ENCODE results near the gene PALMD.

The PALMD gene

GRCh38 chr1:99682291-99682751, 36.4 kb downstream of the PALMD start:
- intact Hi-C loops (cut with DNase I): no loop called here
- DNase-seq: no peak

GRCh38 chr1:99685516-99686180, 39.7 kb downstream of the PALMD start:
- peak in 8 of 10 donors; percentile 23 to 86 (median 54) for DNase-seq
- intact Hi-C loops (cut with DNase I): no loop called here

GRCh38 chr1:99691175-99691574, 45.3 kb downstream of the PALMD start:
- intact Hi-C loops (cut with DNase I): no loop called here
- no peak for DNase-seq

- intact Hi-C loops (cut with DNase I): no loop called here
- no peak for DNase-seq
Observed at GRCh38 chr1:99696616-99697015, 50.7 kb downstream of the PALMD start.

- intact Hi-C loops (cut with DNase I): no loop called here
- DNase-seq: no peak
Observed at GRCh38 chr1:99697580-99697979, 51.7 kb downstream of the PALMD start.

DNA sequence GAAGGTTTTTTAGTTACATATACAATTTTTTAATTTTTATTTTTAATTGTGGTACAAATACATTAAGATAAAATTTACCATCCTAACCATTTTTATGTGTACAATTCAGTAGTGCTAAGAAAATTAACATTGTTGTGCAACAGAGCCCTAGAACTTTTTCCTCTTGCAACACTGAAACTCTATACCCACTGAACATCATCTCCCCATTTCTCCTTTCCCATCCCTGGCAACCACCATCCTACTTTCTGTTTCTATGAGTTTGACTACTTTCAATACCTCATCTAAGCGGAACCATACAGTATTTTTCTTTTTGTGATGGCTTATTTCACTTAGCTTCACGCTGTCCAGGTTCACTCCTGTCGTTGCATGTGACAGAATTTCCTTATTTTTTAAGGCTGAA, 54.1 kb downstream of the PALMD start:
- no peak for DNase-seq
- intact Hi-C loops (cut with DNase I): no loop called here

DNA sequence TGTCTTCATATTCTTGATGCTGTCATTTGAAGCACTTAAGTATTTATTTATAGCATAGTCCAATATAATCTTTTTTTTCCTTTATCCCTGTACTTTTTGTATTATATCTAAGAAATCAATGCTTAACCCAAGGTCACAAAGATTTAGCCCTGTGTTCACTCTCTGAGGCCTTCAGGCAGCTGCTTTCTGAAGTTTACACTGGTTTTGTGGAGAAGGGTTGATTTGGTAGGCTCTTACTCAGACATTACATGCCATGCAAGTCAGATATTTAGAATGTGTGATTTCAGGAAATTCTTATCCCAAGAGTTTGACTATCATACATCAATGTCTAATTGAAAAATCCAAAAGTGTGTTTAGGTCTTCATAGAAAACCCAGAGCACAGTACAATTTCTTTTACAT, 56.3 kb downstream of the PALMD start:
- DNase-seq: no peak
- intact Hi-C loops (cut with DNase I): no loop called here

DNA sequence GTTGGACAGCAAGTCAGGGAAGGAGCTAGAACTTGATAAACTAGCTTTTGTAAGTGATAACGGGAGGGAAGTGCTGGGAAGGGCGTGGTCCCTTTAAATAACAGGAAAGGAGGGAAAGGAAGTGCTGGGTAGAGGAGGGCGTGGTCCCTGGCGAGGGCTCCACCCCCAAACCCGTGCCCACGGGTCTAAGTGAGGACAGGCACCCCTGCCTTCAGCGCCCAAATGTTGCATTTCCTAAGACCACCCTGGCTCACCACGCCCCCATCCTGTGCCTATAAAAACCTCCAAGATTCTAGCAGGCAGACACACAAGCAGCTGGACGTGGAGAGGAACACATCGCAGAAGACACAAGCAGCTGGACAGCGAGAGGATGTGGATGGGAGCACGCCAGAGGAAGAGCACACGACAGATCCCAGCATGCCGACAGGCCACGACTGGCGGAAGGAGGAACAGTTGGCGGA, 58.5 kb downstream of the PALMD start:
- intact Hi-C loops (cut with DNase I): no loop called here
- no peak for DNase-seq

GRCh38 chr1:99705385-99705784, 59.5 kb downstream of the PALMD start:
- no peak for DNase-seq
- intact Hi-C loops (cut with DNase I): loop anchor here (5.0 kb wide), 1 partner anchor 958 kb away; no protein-coding TSS in a partner anchor

DNA sequence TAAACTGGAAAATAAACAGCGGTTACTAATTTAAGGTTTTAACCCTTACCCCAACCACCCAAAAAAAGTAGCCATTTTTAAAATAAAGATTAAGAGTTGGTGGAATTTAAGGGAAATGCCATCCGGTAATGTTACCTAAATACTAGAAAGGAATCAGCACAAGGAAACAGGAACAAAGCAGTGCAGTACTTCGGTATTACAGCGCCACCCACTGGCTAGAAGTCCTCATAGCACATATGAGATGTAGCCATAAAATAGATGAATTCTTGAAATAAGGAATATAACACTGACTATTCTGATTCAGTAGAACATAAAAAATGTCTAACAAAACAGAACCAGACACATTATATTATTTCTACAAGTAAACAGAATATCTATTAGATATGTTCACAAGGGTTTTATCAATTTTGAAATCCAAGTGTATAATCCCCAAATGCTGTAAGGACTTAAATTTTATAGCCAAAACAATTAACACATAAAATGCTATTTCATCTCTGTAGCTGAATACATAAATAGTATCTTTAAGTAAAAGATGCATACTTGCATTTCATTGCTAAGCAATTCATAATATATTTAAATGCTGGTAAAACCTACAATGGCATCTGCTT, 61.7 kb downstream of the PALMD start:
- DNase-seq: peak in 8 of 10 donors; percentile 41 to 92 (median 73)
- intact Hi-C loops (cut with DNase I): loop anchor here (1.0 to 5.0 kb wide), 2 partner anchors 527 to 960 kb away; no protein-coding TSS in a partner anchor

DNA sequence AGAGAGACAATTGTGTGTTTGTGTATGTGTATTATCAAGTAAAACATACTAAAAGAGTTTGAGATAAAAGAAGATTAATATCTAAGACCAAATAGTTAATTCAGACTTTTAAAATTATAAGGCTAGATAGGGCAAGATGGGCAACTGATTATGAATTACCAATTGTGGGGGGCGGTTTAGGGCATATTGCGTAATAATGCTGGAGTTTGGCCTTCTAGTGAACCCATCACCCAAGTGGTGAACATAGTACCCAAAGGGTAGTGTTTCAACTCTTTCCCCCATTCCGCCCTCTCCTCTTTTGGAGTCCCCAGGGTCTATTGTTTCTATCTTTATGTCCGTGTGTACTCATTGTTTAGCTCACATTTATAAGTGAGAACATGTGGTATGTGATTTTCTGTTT, 65.1 kb downstream of the PALMD start:
- no peak for DNase-seq
- intact Hi-C loops (cut with DNase I): no loop called here

DNA sequence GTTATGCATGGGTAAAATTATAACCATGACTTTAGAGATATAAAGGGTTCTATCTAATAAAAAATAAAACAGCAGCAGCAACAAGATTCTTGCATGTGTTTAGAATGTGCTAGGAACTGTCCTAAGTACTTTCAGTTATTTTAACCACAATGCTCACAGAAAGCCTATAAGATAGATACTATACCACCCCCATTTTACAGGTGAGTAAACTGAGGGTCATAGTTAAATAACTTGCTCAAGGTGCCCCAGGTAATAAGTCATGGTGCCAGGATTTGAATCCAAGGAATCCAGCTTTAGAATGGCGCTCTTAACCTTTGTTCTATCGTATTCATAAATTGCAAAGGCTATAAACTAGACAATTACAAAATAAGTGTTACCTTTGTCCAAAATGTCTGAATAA, 67.1 kb downstream of the PALMD start:
- no peak for DNase-seq
- intact Hi-C loops (cut with DNase I): no loop called here

DNA sequence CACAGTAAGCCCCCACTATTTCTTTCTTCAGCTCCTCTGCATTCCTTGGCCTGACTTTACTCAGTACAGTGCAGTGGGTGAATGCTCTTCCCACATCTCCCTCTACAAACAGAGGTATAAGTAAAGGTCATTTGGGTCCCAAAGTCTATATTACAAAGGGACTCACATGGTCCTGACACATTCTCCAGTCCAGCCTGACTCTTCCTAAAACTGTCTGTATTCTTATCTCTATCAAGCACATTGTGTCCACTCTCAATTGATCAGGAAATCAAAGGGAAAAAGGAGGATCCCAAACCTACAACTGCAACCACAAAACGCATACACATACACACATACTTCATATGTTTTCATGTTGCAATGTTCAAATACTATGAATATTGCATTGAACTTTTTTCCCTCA, 71.1 kb downstream of the PALMD start:
- no peak for DNase-seq
- intact Hi-C loops (cut with DNase I): no loop called here

DNA sequence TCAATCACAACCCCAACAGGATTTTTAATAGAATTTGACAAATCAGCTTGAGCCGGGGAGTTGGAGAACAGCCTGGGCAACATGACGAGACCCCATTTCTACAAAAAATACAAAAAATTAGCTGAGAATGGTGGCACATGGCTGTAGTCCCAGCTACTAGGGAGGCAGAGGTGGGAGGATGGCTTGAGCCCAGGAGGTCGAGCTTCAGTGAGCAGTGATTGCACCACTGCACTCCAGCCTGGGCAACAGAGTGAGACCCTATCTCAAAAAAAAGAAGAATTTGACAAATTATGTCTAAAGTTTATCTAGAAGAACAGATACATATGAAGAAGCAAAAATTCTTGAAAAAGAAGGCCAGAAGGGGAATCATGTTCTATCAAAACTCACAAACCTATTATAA, 77.3 kb downstream of the PALMD start:
- intact Hi-C loops (cut with DNase I): no loop called here
- no peak for DNase-seq

GRCh38 chr1:99725996-99726395, 80.1 kb downstream of the PALMD start:
- DNase-seq: no peak
- intact Hi-C loops (cut with DNase I): no loop called here

DNA sequence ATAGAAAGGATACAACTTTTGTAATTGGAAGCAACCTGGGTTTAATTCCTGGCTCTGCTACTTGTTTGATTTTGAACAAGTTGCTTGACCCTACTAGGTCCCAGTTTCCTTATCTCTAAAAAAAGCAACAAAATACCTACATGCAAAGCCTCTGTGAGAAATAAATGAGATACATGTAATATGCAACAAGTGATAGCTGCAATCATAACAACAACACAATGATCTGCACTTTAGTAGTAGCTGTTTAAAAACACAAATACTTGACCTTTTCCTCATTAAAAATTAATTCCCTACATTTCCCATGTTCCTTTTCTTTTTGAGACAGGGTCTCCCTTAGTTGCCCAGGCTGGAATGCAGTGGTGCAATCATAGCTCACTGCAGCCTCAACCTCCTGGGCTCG, 80.5 kb downstream of the PALMD start:
- intact Hi-C loops (cut with DNase I): no loop called here
- no peak for DNase-seq

DNA sequence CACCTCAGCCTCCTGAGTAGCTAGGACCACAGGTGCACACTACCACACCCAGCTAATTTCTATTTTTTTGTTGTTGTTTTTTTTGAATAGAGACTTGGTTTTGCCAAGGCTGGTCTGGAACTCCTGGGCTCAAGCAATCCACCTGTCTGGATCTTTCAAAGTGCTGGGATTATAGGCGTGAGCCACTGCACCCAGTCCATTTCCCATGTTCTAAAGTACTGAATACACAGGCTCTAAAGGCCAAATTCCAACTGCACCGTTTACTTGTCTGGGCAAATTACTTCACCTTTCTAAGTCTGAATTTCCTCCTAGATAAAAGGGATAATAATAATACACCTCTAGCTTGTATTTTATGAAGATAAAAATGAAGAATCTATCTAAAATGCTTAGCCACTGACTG, 80.9 kb downstream of the PALMD start:
- intact Hi-C loops (cut with DNase I): no loop called here

DNA sequence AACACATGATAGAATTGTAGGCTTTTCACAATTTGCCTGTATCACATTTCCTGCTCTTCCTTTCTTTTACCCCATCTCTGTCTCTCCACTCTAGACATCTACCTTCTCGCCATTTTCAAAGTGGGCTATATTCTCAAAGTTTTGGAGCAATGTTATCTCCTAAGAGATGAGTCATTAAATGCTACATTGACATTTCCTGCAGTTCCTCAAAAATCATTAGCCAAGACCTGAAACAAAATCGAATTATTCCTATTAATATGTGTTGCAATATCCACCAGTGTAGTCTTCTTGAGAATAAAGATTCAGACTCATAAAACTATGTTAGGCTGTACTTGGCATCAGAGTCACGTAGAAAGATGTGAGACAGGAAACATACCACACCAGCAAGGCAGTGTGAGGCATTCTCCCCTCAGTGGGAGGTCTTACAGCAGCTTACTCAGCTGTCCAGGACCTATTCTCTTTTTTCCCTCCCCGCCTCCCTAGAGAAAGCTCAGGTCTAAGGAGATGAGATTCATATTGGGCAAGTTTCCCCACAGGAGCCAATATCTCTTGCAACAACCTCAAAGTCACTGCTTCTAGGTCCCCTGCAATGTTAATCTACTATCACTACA, 81.8 kb downstream of the PALMD start:
- no peak for DNase-seq
- intact Hi-C loops (cut with DNase I): no loop called here

More for the DNA sequence above, 80.9 kb downstream of the PALMD start:
- no peak for DNase-seq

DNA sequence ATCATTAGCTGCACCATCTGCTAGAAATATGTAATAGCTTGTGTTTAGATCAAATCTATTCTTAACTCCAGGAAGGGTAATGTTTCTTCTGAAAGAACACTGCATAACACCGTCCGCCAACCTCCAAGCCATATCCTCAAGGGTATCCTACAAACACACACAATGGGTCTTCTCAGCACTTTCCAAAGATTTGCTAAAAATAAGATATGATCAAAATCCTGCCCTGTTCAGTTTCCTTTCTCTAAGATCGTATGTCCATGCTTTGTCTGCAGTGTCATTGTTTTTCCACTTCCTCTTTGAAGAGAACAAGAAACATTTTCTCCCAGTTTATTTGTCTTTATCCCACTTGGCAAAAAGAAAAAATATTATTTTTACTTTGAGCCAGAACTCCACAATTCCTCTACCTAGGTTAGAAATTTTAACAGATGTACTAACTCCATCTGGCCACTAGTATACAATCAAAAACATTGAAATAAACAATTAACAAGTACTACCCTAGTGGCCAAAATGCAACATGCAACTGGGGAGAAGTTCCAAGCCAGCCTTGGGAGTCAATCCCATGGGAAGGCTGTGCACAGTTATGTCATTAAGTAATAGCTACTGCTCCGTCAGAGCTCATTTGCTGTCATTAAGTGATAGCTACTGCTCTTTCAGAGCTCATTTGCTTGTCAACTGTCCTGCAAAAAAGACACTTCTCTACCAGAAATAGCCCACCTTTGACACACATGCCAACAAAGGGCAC, 82.8 kb downstream of the PALMD start:
- intact Hi-C loops (cut with DNase I): no loop called here
- no peak for DNase-seq

- intact Hi-C loops (cut with DNase I): no loop called here
- no peak for DNase-seq
Observed at GRCh38 chr1:99731384-99731783, 85.5 kb downstream of the PALMD start.

GRCh38 chr1:99735852-99736251, 89.9 kb downstream of the PALMD start:
- no peak for DNase-seq
- intact Hi-C loops (cut with DNase I): no loop called here

Data from posterior cingulate gyrus (tissue), 11 donors.